Measurements from ENCODE around the gene LMOD1.
A peak's percentile ranks its signal among the peaks of the same experiment; 100 is the strongest.
"Not testable (repeated sequence)": the region's sequence is repeated elsewhere in the genome, so short reads cannot be mapped to it uniquely, and the experiment has no call there.

The LMOD1 gene

DNA sequence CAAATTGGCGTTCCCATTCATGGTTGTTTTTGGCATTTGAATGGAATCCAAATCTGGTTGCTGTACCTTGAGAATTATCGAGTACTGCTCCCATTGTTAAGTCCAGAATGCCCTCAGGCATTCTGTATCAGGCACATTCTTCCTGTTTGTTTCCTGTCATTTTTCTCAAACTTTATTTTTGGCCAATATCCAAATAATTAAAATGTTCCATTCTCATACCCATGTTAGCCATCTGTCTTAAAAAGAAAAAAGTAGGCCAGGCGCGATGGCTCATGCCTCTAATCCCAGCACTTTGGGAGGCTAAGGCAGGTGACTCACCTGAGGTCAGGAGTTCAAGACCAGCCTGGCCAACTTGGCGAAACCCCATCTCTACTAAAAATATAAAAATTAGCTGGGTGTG, 86.9 kb downstream of the LMOD1 start:
- no peak for DNase-seq (ENCODE audit: low read depth)

DNA sequence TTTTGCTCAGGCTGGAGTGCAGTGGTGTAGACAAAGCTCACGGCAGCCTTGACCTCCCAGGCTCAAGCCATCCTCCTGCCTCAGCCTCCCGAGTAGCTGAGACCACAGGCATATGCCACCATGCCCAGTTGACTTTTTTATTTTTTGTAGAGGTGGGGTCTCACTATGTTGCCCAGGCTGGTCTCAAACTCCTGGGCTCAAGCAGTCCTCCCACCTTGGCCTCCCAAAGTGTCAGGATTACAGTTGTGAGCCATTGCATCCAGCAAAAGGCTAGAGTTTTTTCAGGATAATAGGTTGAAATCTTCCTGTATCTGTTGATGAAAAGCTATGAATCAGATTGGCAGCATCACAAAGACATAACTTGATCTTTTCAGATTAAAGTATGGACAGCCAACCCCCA, 89.6 kb downstream of the LMOD1 start:
- DNase-seq (ENCODE audit: low read depth) = not testable (repeated sequence)

DNA sequence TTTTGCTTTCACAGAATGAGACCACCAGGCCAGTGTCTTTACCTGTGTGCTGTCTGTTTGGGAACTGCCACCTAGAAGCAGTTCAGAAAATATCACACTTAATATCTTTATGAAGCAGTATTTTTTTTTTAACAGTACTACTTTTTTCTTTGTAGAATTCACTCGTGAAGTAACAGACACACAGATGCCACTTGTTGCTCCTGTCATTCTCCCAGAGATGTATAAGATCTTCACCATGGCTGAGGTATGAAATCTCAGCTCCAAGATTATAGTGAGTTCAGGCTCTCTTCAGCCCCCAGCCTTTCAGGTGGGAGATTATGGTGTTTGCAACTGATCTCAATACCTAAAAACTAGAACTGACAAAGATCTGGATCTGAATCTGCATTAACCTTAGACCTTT, 94.4 kb downstream of the LMOD1 start:
- no peak for DNase-seq (ENCODE audit: low read depth)

DNA sequence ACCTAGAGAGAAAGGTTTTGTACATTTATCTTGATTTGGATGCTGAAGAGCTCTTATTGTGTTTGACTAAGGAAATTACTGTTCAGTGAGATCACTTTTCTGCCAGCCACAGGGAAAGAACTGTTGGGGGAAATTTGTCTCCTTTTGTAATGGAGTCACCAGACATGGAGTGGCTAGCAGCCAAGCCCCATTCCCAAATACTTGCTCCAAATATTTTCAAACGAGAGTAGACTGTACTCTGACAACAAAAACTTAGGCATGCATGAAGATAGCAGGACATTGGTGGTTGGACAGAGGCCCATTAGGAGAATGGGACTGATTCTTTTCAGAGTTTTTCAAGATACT, 96.3 kb downstream of the LMOD1 start:
- DNase-seq (ENCODE audit: low read depth) = peak; percentile 73

DNA sequence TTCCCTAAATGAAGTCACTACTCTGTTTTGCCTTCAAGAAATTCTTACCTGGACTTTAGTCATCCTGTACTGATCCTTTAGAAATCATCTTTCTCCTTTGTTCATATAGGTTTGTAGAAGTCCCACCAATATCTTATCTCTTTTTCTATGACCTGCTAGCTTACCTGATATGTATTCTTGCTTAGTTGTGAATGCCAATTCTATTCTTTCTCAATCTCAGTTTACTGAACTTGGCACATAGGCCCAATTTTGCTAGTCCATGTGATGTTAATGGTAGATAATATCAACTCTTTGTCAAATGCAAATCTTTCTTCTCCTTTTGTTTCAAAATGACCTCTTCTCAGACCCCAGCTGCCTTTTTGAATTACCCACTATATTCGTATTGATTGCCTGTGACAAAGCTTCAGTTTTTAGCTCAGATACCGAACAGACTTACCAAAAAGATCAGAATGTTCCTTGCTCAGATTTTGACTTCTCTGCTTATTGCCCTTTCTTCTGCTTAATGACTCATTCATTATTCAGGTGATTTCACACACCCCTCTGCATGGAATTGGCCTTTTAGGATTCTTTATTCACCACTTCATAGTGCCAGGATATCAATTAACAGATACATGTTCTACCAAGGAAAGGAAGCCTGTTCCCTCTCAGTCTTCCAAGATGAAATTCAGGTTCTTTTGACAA, 96.8 kb downstream of the LMOD1 start:
- no peak for DNase-seq (ENCODE audit: low read depth)

DNA sequence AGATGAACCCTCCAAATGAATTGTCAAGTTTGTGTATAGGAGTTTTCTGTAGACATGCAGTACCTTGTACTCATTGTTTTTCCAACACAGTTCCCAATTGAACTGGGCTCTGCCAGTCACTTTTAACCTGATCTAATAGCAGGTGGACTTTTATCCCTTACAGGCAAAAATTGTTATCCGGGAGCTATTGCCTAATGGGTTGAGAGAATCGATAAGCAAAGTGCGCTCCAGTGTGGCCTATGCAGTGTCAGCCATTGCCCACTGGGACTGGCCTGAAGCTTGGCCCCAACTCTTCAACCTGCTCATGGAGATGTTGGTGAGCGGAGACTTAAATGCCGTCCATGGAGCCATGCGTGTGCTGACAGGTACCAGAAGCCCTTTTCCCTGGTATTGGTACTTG, 98.1 kb downstream of the LMOD1 start:
- no peak for DNase-seq (ENCODE audit: low read depth)

DNA sequence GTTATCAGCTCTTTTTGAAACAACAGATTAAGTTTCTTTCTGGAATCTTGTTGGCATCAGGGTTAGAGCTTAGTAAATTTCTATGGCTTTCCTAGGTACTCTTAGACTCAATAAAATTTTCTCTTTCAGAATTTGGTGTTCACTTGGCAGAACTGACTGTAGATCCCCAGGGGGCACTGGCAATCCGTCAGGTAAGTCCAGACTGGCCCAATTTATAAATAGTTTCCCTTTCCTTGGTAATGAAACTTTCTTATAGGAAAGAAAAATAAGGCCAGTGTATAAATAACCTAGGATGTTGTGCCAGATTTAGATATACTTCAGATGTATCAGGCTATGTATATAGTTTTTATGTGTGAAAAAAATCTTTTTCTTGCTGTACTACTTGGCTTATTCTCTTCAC, 99.2 kb downstream of the LMOD1 start:
- no peak for DNase-seq (ENCODE audit: low read depth)
